ENCODE data around the gene OBSCN. TPM values are rescaled to one million over a fixed set of nuclear protein-coding genes. Genes with fewer than 3 reads are reported as not detected.

OBSCN gene
- total and polyA plus RNA-seq, 2 of the 13 experiments (the other 11 are each of a cell fraction or from before 2014, with no cell fraction given): 0.20 TPM

- Histone ChIP-seq H3K9me3 (ENCODE audit: low read length) (no peaks in the 10 kb centered on the region), H3K9ac (ENCODE audit: insufficient read depth, low read depth, low read length) (no peak overlapping the region), H3K4me2 (ENCODE audit: low read depth, low read length) (no peak overlapping the region), H3K27ac (ENCODE audit: extremely low read length, insufficient read depth, low read length) (no peak overlapping the region), H3K4me1 (ENCODE audit: insufficient read depth, low read length) (no peaks in the 10 kb centered on the region), H3K36me3 (replicated peaks in 1 of 2; ENCODE audit: control insufficient read depth in 1 of 2, insufficient read depth in 2 of 2, low read length in 2 of 2) (no peaks in the 10 kb centered on the region), H3K4me3 (replicated peaks in 1 of 3; ENCODE audit: insufficient read depth in 1 of 3, low read depth in 2 of 3, low read length in 3 of 3) (no peak overlapping the region), H3K79me2 (ENCODE audit: insufficient read depth, low read length) (no peaks in the 10 kb centered on the region), H4K20me1 (ENCODE audit: insufficient read depth, low read length) (no peaks in the 10 kb centered on the region), H2AFZ (ENCODE audit: low read length) (no peak overlapping the region), H3K27me3 (ENCODE audit: control insufficient read depth in 1 of 2, insufficient read depth in 2 of 2, low read length in 2 of 2) (no peaks in the 10 kb centered on the region; a peak in 1 of 5 replicates)
- ATAC-seq (no peak), DNase-seq (ENCODE audit: low spot score) (no peak), FAIRE-seq (no peak)
- 40% methylated on average over 5 of the region's 5 CpGs for WGBS (ENCODE audit: low lambda C conversion rate)
- intact Hi-C loops (cut with micrococcal nuclease; ENCODE audit: unreplicated experiment) (loop anchor here (1.0 kb wide), 1 partner anchor 59 kb away; no protein-coding TSS in a partner anchor), in situ Hi-C loops (cut with HindIII; ENCODE audit: extremely low pct_ligation_motif_present, low pct_unique_long_range_greater_than_20kb) (loop anchor here (10.0 kb wide), 1 partner anchor 196 kb away; no protein-coding TSS in a partner anchor)
- TF ChIP-seq MYNN (CRISPR knock-in tag; IDR thresholded peaks at IDR 0.05; ENCODE audit: low read depth) (no peak), AKAP8 (CRISPR knock-in tag; IDR thresholded peaks at IDR 0.05) (no peak), CEBPB (IDR thresholded peaks at IDR 0.05; ENCODE audit: borderline replicate concordance, low read depth, low read length) (no peak), CREM (IDR thresholded peaks at IDR 0.05) (no peak), CREM (CRISPR knock-in tag; IDR thresholded peaks at IDR 0.05) (no peak), MTF2 (CRISPR knock-in tag; IDR thresholded peaks at IDR 0.05; ENCODE audit: borderline replicate concordance) (no peak), ZNF550 (CRISPR knock-in tag; IDR thresholded peaks at IDR 0.05; ENCODE audit: borderline replicate concordance) (no peak), SRY (CRISPR knock-in tag; IDR thresholded peaks at IDR 0.05) (no peak), ZNF180 (CRISPR knock-in tag; IDR thresholded peaks at IDR 0.05; ENCODE audit: borderline replicate concordance, low read depth) (no peak)
- TF ChIP-seq, protein P1, sequence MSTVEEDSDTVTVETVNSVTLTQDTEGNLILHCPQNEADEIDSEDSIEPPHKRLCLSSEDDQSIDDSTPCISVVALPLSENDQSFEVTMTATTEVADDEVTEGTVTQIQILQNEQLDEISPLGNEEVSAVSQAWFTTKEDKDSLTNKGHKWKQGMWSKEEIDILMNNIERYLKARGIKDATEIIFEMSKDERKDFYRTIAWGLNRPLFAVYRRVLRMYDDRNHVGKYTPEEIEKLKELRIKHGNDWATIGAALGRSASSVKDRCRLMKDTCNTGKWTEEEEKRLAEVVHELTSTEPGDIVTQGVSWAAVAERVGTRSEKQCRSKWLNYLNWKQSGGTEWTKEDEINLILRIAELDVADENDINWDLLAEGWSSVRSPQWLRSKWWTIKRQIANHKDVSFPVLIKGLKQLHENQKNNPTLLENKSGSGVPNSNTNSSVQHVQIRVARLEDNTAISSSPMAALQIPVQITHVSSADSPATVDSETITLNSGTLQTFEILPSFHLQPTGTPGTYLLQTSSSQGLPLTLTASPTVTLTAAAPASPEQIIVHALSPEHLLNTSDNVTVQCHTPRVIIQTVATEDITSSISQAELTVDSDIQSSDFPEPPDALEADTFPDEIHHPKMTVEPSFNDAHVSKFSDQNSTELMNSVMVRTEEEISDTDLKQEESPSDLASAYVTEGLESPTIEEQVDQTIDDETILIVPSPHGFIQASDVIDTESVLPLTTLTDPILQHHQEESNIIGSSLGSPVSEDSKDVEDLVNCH (CRISPR knock-in tag; IDR thresholded peaks at IDR 0.05): no peak
- BruUV-seq (replicated peaks): no TSS peak
- ChIA-PET POLR2A (no interaction called here), CTCF (ENCODE audit: low intra/inter-chr PET ratio, low total read pairs) (interaction anchor here (2.4 kb wide), 1 partner anchor 60 kb away, joined by 12 read pairs; no protein-coding TSS in a partner anchor)
These were observed 17.1 kb upstream of the OBSCN start for GRCh38 chr1:228190778-228191177.
